GM10847 (cell line): ENCODE measurements around the gene RBBP8NL.

Source experiments
- POLR2A ChIP-seq: IDR thresholded peaks from 2 replicates; pipeline ENCODE4 v1.6.1; 2011; ENCODE audit not compliant: insufficient read length; ENCODE audit errors: extremely low read depth

Gene RBBP8NL

DNA sequence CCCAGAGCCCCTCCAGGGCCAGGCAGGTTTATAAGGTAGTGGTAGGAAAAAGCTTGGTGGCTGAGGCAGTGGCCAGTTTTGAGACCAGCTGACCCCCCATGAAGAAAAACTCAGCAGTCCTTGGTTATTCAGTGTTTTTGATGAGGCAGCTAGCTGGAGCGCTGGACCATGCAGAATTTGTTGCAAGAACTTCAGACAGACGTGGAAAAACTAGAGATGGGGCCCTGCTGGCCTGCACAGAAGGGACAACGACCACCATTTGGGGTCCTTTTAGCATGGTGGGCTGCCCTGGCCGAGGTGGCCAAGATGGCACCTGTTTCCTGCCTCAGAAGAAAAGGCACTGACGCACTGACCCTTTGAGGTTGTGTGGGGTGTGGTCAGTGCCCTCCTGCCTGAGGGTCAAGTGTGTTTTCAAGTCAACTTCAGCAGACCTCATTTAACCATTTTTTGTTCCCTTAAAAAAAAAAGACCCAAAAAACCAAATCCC, 37.7 kb downstream of the RBBP8NL start:
- TF ChIP-seq POLR2A = no peak

DNA sequence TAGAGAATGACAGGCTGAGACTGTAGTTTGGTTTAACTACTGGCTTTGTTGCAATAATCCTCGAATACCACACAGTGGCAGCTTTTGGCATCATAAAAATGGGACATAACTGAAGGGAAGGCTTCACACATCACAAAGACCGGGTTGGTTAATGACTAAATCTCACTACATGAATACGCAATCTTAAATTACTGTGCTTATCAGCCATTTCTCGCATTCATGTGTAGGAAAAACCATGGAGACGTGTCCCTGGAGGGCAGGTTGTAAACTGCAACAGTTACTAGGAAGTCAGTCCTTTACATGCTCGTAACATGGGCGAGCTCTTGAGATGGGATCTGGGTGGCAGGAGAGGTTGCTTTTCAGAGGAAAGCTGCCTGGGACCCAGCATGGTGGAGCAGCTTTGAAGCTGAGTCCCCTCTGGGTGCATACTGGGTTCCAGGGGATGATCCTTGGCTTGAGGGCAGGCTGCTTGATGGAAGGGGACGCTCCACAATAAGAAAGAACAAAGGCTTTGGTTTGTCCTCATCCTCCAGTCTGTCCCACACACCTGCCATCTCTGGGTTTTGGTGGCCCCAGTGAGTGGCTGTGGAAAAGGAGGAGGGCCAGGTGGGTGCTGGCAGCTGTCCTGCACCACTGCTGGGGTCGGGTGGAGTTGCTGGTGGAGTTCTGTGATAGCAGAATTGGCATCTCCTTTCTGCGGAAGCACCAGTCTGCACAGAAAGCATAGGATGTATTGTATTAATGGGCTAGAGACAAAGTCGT, 38.3 kb downstream of the RBBP8NL start:
- no peak for TF ChIP-seq POLR2A

DNA sequence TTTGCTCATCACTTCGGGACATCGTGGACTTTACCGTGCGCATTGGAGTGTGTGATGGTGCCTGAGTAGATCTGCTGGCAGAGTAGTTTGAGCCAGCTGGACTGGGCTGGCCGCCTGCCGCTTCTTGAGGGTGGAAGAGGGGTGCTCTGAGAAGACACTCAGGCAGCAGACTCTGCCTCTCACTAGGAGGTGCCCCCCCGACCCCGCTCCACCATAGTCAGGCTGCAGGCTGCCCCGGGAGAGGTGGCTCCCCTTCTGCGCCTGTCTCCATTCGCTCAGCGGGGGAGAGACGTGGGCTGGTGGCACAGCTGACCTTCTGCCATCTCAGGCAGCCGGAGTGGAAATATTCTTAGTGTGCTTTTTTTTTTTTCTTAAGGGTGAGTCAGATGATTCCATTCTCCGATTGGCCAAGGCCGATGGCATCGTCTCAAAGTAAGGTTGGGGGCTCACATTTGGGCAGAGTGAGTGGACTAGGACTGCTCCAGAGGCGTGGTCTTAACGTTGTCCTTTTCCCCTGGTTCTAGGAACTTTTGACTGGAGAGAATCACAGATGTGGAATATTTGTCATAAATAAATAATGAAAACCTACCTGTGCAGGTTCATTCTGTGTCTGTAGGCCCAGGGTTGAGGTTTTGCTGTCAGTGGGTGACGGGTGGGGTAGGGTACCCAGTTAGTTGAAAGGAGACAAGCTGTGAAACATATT, 39.3 kb downstream of the RBBP8NL start:
- no peak for TF ChIP-seq POLR2A

DNA sequence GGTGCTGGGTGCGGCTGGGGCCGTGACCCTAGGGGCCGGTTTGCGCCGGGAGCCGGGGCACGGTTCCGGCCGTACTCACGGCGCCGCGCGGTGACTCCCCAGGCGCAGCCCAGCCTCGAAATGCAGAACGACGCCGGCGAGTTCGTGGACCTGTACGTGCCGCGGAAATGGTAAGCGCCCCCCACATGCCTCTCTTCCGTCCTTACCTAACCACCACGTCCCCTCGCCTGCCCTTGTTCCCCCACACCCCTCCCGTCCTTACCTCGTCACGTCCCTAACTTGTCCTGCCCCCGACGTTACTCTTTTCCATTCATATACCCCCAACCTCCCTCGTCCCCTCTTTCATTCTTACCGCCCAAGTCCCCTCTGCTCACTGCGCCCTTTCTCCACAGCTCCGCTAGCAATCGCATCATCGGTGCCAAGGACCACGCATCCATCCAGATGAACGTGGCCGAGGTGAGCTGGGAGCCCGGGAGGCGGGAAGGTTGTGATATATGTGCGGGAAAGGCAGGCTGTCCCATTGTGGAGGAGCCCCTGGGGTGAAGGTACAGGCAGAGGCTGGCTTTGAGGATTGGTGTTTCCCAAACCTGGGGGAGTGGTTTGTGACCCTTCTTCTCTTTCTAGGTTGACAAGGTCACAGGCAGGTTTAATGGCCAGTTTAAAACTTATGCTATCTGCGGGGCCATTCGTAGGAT, 40.0 kb downstream of the RBBP8NL start:
- no peak for TF ChIP-seq POLR2A

DNA sequence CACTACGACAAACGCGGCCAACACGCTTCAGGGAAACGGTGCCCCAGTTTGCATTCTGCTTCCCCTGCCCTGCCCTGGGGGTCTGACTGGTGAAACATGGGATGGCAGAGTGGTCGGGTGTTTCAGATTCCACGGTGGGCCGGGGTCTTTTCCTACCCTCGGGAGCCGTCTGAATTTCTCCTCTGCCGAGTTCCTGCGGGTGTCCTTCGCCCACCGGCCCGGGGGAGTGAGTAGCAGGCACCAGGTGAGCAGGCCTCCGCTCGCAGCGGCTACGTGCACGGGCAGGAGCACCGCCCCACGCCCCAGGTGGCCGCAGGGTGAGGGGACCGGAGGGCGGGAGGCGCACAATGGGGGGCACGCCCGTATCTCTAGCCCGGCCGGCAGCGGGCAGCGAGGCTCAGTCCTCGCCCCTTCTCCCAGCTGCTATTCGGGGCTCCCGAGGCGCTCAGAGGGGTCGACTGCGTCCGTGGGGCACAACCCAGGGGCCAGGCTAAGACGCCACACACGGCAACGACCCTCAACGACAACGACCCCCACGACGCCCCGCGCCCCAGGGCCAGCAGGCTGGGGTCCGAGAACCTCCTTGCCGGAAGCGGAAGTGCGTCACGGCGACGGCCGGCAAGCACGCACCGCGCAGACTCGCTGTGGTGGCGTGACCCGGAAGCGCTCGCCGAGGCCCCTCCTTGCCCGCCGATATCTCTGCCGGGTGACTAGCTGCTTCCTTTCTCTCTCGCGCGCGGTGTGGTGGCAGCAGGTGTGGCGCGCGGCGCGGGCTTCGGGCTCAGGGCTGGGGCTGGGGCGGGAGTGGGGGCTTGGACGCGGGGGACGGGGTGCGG, 40.7 kb downstream of the RBBP8NL start, which contains the start of gene RPS21:
Gene RPS21, plus strand, starts transcription at position 721 of the 836 bp plus-strand sequence. CDS start 236 bp downstream, outside the sequence.
- TF ChIP-seq POLR2A = peak; percentile 92

DNA sequence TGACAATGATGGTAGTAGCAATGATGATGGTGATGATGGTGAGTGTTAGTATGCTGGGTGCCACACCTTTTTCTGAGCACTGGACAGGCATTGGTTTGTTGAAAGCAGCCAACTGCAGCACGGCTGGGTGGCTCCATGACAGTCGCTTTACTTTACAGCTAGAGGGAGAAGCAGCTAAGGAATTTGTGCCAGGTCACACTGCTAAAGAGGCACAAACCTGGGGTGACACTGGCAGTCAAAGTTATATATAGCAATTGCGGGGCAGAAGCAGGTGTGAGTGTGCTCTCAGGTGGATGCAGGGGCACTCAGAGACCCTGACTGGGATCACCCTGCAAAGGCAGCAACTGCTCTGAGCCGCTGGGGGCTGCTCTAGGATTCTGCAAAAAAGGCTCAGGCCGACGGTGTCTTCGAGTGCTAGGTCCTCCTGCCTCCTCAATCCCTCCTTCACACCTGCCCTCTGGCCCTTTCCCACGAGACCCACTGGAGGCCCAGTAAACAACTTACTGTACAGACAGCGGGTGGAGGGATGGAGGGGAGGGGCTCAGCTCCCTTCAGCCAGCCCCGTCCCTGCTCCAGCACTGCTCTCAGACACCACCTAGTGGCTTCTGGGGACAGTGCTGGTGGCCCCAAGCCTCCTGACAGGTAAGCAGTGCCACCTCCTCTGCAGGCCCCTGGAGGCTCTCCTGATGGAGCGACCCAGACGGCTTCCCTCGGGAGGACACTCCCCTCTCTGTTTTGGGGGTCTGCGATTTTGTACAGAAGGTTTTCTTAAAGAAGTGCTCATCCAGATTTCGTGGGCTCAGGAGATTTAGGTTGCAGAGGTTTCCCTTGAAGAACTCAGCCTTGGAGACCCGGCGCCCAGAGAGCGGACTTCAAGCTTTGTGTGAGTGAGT, 44.8 kb downstream of the RBBP8NL start:
- TF ChIP-seq POLR2A = no peak

DNA sequence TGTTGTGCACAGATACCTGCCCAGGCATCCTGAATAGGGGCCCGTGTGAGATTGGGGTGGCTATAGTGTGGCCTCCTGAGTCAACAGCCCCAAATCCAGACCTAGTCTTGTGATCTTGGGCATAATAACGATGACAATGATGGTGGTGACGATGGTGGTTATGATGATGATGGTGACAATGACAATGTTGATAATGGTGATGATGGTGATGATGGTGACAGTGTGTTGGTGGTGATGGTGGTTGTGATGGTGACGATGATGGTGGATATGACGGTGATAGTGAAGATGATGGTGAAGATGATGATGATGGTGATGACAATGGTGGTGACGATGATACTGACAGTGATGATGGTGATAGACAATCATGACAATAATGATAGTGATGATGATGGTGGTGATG, 45.5 kb downstream of the RBBP8NL start:
- no peak for TF ChIP-seq POLR2A

DNA sequence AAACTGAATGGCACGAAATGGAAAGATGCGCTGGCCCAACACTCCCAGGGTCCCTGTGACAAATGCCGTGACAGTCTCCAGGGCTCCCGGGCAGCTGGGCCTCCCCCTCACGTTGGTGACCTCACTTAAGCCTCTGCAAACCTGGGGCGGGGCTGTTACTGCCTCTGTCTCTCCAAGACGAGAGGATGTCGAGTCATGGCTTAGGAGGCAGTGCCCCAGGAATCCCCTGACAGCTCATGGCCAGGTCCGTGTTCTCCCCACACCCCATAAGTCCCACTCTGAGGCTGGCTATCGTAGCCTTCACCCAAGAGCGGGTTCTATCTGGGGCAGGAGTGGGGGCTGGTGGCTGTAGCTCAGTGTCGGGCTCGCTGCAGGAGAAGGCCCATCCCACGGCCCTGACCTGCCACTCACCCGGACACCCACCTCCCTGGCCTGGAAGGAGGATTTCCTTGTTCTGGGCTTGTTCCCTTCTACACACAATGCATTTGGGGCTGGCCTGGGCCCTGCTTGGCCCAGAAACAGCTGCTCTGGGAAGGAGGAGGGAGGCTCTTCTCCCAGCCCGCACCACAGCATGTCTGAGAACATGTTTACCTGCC, 46.0 kb downstream of the RBBP8NL start:
- TF ChIP-seq POLR2A = no peak

DNA sequence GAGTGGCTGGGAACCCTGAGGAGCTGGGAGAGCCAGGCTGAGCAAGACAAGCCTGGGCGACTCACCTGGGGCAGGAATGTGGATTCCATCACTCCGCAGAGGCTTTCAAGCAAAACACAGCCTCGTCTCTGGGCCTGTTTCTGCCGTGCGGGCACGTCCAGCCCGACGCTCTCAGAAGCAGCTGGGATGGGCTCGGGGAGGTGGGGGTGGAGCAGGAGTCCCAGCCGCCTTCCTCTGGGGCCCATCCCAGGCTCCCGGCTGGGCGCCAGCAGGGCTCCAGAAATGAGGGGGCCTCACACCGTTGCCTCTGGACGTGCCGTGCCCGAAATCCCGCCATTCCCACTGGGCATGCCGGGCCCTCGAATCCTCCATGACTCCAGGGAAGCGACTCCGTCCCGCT, 49.1 kb downstream of the RBBP8NL start:
- no peak for TF ChIP-seq POLR2A

DNA sequence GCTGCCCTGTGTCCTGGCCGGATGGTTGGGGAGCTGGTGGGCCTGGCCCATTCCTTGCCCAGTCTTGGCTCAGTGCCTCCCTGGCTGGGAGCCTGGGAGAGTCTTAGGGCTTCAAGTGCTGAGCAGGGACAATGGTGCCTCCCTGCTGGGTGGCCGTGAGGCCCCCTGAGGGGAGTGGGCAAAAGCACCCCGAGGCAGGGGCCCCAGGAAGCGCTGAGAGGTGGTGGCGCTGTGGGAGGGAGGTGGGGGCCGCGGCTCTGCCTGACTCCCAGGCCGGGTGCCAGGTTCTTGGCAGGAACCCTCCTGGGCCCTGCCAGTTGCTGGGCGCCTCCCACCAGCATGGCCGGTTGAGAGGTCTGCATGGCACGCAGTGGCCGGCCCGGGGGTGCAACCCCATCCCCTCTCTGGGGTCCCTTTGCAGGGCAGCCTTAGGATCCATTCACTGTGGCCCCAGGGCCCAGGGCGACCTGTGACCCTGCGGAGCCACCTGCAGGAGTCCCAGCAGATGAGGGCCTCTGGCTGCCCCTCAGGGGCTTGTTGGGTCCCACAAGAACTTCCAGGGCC, 49.6 kb downstream of the RBBP8NL start:
- no peak for TF ChIP-seq POLR2A

DNA sequence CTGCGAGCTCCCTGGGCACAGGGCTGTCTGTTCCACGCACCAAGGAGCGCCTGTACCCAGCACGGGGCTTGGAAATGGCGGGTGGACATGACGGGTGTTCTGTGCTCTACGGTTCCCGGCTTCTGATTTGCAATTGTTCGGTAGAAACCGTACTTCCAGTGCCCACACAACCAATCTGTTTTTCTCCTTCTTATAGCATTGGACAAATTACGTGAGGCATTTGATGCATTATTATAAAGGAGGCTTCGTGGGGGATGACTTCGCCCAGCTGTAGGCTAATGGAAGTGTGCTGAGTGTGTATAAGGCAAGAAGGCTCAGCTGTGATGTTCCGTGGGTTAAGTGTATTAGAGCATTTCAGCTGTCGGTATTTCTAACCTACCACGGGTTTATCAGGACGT, 50.3 kb downstream of the RBBP8NL start:
- no peak for TF ChIP-seq POLR2A

DNA sequence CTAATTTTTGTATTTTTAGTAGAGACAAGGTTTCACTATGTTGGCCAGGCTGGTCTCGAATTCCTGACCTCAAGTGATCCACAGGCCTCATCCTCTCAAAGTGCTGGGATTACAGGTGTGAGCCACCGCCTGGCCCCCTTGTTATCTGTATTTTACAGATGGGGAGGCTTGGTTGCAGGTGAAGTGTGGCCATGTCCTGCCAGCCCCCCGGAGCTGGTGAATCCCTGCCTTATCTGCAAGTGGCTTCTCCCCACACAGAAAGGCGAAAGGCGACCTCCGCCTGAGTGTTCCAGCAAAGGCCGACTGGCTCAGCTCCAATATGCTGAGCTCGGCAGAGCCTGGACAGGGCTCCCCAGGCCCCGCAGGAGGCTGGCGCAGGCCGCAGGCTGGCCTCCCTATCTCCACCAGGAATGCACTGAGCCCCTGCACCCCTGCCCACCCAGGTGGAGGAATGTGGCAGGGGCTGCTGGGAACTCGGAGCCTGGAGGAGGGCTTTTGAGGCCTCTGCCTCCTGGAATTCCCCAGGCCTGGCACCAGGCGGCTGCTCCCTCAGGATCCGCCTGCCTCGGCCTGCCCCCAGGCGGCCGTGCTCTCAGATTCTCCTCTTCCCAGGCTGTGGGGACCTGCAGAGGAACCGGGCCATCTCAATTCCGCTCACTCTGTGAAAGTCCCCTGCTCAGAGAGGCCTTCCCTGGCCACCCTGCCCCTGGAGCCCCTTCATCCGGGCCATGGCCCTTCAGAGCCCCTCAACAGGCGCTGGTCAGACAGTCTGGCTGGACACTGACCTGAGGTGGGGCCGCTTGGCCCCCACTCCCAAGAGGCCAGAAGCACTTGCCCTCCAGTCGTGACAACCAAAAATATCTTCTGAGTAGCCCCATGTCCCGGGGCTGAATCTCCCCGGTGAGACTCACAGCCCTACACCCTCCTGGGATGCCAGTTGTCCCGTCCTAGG, 51.0 kb downstream of the RBBP8NL start:
- TF ChIP-seq POLR2A = no peak
